ENCODE measurements around the gene CA14.

DNA sequence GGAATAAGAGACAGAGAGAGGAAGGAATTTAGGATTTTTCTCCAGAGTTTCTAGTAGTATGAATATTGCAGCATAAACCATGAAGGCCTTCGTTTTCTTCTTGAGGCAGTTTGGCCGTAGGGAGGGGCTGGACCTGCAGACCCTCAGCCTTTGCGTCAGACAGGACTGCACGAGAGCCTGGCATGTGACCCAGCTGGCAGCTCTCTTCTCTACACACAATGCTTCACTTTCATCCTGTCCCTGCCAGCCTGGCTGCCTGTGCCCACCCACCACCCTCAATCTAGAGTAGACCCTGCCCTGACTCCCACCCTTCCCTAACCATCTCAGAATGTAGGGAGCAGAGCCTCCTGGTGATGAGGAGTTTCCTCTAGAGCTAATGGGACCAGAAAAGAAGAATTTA is 1.6 kb downstream of the CA14 start:
- no peak for TF ChIP-seq REST (IDR thresholded peaks at IDR 0.05; ENCODE audit: insufficient read depth in 1 of 2, low read depth in 2 of 2, low read length in 1 of 2)
- TF ChIP-seq, protein P1, sequence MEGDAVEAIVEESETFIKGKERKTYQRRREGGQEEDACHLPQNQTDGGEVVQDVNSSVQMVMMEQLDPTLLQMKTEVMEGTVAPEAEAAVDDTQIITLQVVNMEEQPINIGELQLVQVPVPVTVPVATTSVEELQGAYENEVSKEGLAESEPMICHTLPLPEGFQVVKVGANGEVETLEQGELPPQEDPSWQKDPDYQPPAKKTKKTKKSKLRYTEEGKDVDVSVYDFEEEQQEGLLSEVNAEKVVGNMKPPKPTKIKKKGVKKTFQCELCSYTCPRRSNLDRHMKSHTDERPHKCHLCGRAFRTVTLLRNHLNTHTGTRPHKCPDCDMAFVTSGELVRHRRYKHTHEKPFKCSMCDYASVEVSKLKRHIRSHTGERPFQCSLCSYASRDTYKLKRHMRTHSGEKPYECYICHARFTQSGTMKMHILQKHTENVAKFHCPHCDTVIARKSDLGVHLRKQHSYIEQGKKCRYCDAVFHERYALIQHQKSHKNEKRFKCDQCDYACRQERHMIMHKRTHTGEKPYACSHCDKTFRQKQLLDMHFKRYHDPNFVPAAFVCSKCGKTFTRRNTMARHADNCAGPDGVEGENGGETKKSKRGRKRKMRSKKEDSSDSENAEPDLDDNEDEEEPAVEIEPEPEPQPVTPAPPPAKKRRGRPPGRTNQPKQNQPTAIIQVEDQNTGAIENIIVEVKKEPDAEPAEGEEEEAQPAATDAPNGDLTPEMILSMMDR (IDR thresholded peaks at IDR 0.05): no peak
- no peak for TF ChIP-seq POLR2AphosphoS5 (IDR thresholded peaks at IDR 0.05; ENCODE audit: low read depth, low read length)

All from Panc1 (cell line).